ENCODE results near the gene SPEG.

DNA sequence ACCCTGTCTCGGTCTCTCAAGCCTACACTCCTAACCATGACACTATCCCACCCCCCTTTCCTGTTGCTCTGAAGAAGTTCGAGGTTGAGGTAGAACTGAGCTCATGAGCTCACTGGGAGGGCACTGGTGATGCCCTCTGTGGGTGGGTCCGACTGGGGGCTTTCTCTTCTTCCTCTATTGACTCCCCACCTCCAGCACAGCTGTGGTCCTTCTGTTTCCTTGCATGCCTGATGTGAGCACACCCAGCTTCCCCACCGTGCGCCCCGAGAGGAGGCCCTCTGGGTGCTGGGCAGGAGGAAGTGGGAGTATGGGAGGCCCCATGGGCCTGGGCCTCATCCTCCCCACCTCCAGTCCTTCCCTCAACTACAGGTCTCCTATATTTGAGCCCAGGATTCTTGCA lies 20.9 kb downstream of the SPEG start:
- no peak for TF ChIP-seq POLR2AphosphoS5 (IDR thresholded peaks at IDR 0.05)
- TF ChIP-seq POLR2A (IDR thresholded peaks at IDR 0.05): no peak
